Posterior cingulate gyrus (tissue), 11 donors: Measurements from ENCODE around the gene TMEM106A.
"Not testable (repeated sequence)": the region's sequence is repeated elsewhere in the genome, so short reads cannot be mapped to it uniquely, and the experiment has no call there.

Source experiments
- DNase-seq, 10 donors: peaks; one replicate each; pipeline versions ENCODE4 v3.0.0 to v3.0.0-alpha.2; 2020 to 2021; ENCODE audit warnings: mixed read lengths in 3 of 10
- intact Hi-C: fragments of 100-400 bp; cut with DNase I; formaldehyde crosslinking; loops from one replicate; pipeline ENCODE4 v1.15.1; 2023

The TMEM106A gene

DNA sequence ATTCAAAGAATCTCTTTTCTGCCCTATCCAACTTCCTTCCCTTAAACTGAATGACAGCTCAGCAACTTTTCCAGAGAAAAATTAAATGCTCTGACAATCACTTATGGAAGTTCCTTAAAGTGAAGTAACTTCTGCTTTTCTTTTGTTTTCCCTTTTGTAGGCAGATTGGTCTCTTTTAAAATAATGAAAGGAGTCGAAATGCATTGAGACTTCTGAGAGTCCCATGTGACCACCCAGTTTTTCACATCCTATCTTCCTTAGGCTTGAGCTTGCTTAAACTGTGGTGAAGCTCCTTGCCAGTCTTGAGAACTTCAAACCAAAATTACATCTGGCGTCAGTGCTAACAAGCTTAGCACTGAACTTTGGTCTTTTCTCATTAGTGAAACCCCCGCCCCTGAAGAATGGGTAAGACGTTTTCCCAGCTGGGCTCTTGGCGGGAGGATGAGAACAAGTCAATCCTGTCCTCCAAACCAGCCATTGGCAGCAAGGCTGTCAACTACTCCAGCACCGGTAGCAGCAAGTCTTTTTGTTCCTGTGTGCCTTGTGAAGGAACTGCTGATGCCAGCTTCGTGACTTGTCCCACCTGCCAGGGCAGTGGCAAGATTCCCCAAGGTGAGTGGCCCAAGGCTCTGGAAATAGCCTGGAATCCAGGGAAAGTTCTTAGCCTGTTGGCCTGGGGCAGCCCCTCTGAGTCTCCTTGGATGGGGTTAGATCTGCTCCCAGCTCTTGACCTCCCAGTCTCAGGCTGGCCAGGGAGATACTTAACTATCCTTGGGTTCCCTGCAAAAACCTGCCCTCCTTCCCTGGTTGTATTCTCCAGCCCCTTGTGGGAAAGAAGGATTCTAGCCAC is 1.2 kb downstream of the TMEM106A start:
- no peak for DNase-seq
- intact Hi-C loops = no loop called here

DNA sequence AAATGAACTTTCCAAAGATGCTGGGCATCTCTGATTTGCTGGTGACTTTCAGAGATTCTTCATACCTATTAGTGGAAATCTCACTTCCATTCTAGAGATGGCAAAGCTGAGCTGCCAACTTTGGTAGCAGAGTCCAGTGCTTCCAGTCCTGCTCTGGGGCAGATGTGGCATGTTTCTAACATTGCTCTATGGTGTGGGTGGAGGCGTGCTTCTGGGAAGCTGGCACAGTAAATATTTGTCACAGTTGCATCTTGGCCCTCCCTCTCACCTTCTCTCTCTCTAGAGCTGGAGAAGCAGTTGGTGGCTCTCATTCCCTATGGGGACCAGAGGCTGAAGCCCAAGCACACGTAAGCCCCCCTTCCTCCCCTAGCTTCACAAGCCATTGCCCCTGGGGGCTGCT is 1.9 kb downstream of the TMEM106A start:
- no peak for DNase-seq
- intact Hi-C loops = no loop called here

DNA sequence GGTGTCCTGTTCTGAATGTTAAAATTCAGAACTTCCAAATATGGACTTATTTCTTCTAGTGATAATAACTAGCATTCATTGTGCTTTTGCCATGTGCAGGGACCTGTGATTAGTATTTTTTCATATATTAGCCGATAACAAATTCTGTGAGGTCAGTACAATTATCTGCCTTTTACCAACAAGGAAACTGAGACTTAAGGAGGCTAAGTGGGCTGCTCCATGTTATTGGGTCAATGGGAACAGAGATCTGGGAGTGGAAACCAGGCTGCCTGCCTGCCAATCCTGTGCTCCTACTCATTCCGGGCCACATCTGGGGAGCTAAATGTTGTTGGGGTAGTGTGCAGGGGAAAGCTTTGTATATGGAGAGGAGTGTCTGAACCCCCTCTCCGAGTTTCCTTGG is 3.7 kb downstream of the TMEM106A start:
- intact Hi-C loops = no loop called here
- no peak for DNase-seq

DNA sequence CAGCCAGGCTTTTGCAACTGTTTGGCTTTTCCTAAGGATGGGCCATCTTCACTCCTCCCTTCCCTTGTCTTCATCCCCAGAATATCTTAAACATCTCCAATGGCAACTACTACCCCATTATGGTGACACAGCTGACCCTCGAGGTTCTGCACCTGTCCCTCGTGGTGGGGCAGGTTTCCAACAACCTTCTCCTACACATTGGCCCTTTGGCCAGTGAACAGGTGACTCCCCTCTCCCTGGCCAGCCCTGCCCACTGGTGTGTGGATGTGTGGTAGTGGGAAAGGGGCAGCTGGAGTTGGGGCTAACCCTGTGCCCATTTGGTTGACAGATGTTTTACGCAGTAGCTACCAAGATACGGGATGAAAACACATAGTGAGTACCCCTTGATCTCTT is 4.7 kb downstream of the TMEM106A start:
- DNase-seq = peak in 1 of 10 donors; percentile 39
- intact Hi-C loops = no loop called here

DNA sequence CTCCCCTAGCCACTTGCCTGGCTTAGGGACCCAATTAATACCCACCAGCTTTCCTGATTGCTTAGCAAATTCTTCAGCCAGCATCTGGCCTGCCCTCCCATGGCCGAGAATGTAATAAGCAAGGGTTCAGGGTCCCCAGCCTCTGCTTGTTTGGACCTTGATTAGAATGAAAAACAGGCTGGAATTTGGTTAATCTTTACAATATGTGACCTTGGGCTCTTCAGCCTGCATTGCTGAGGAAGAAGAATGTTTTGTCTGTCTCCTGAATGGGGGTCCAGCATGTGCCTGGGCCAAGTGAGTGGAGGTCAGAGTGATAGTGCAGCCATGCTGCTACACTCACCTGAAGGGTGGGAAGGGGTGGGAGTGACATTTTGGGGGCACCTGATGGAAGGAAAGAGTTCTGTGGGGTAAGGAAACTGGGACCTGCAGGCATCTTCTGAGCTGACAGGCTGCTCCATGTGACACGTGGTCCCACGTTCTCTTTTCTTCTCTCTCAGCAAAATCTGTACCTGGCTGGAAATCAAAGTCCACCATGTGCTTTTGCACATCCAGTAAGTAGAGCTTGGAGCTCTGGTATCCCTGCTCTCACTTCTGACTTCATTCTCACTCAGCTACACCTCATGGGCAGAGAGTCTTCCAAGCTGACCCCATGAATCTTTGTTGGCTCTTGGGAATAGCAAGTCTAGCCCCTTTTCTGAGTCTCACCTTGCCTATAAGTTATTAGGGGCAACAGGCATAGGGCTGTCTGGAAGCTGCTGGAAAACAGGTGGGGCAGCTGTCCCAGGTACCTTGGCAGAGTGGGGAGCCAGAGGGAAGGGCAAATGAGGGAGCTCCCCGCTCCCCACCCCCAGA is 5.3 kb downstream of the TMEM106A start:
- peak in 1 of 10 donors; percentile 35 for DNase-seq
- intact Hi-C loops = no loop called here

DNA sequence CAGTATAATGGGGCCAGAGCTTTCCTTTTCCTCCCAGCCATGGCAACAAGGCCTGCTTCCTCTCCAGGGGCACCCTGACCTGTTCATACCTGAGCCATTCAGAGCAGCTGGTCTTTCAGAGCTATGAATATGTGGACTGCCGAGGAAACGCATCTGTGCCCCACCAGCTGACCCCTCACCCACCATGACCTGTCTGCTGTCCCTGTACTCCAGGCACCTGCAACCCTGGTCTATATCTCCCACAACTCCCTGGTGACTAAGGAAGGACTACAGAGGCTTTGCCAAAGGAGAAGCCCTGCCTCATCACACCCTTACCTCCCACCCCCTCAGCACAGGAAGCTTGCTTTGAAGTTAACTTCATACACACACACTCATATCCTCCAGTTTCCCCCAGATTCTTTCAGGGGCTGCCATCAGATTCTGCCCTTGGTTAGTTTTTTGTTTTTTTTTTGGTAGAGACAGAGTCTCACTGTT is 6.0 kb downstream of the TMEM106A start:
- no peak for DNase-seq
- intact Hi-C loops = no loop called here

DNA sequence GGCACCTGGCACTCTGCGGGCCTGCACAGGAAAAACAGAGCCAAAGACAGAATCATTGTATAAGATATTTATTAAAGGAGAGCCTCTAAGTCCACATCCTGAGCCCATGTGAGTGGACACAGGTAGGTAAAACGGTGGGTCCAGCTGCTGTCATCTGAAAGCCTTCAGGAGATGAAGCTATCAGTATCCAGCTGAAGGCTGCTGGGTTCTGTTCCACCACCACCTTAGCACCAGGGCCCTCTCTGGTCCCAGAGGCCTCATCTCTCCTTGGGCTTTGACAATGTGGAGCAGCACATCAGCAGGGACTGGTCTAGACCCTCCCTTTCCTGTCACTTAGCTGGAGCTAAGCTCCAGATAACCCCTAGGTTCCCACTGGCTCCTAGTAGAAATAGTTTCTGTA is 7.3 kb downstream of the TMEM106A start:
- intact Hi-C loops = no loop called here

DNA sequence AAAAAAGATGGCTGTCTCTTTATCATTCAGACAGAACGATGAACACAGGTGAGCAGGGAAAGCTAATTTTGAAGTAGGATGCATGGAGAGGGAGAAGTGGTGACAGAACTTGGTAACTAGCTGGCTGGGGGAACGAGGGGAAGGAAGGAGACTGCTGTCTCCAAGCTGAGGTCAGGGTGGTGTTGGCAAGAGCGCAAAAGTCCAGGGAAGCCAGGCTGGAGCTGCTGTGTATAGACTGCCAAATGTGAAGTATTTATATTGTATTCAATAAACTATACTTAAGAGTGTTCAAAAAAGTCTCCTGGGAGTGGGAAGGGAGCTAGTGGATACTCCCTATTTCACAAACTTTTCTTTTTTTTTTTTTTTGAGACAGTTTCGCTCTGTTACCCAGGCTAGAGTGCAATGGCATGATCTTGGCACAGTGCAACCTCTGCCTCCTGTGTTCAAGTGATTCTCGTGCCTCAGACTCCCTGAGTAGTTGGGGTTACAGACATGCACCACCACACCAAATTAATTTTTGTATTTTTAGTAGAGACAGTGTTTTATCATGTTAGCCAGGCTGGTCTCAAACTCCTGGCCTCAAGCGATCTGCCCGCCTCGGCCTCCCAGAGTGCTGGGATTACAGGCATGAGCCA is 8.2 kb downstream of the TMEM106A start:
- intact Hi-C loops = no loop called here
- DNase-seq = peak in 1 of 10 donors; percentile 11

More for the DNA sequence above, 7.3 kb downstream of the TMEM106A start:
- peak in 1 of 10 donors; percentile 50 for DNase-seq

DNA sequence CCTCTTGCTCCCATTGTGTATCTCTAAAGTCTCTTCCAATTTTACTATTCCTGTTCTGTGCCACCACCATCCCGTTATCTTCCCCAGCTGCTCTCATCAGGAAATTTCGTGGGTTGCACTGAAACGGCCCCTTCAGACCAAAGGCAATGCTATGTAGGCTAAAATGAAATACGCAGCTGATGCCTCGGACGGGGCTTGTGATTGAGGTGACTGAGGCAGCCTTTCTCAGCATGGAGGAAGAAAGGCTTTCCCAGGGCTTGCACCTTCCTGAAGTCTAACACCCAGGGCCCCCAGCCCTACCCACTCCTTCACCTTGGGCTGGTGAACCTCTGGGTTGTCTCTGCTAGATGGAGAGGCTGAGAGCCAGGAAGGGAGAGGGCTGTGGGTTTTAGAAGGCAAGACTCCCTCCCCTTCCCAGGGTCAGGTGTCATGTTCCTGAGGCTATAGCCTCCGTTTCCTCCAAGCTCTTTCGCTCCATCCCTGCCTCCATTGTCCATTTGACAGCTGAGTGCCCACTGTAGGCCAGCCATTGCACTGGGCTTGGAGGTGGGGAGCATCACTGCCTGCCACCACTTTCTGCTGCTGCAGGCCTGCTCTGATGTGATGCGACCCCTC is 8.9 kb downstream of the TMEM106A start:
- intact Hi-C loops = no loop called here
- DNase-seq = peak in 1 of 10 donors; percentile 19

DNA sequence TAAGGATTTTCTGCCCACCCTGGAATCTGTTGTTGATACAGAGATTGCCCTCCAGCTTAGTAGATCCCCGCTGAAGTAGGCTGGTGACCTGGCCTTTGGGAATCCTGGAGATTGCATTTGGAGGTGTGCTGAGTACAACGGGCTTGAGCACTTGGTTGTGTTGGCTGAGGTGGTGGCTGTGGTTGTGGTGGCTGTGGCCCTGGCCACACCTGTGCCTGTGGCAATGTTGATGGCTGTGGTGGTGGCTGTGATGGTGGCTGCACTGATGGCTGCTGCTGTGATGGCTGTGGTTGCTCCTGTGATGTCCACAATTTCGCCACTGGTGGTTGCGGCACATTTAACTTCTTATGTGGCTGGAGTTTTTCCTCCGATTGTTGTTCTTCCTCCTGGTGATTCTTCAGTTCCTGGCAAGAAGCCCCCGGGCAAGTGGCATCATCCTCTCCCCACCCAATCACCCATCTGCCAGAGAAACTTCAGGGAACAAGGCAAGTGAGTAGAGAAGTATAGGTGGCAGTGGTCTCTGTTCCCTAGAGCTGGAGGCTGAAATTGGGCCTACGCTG is 12.6 kb downstream of the TMEM106A start:
- no peak for DNase-seq
- intact Hi-C loops = no loop called here

DNA sequence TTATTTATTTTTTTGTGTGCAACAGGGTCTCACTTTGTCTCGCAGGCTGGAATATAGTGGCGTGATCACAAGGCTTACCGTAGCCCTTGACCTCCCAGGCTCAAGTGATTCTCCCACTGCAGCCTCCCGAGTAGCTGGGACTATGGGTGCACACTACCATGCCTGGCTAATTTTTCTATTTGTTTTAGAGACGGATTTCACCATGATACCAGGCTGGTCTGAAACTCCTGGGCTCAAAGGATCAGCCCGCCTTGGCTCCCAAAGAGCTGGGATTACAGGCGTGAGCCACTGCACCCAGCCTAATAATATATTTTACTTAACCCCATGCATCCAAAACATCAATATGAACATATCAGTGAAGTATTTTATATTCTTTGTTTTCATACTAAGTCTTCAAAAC is 14.7 kb downstream of the TMEM106A start:
- DNase-seq = no peak

DNA sequence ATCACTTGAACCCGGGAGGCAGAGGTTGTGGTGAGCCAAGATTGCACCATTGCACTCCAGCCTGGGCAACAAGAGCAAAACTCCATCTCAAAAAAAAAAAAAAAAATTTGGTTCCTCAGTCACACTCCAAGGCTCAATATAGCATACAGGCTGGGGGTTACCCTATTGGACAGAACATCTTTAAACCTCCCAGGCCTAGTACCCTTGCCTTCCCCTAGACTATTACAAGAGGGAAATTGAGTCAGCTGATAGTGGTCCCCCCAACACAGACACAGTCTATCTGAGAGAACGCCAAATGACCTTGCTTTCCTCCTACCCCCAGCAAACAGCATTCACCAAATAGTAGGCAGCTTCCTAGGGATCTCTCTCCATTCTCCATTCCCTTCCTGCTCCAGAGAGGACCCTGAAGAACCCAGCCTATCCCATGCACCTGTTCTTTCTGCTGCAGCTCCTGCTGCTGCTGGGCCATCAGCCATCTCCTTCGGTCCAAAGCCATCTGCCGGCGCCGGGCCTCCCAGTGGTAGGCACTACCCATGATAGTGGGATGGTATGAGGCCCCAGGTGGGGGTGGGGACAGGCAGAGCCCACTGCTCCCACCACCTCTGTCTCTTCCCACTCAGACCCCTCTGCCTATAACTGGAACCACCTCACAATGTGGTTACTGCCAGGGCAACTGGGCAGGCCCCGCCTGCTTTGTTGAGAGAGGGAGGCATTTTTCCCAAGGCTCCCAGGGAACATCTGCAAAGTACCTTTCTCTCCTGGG is 16.5 kb downstream of the TMEM106A start, which contains the start of gene CCDC200:
Gene CCDC200, minus strand, starts transcription at position 604 of the 763 bp plus-strand sequence. Its CDS starts 69 bp downstream, at position 535.
- intact Hi-C loops = not testable (repeated sequence)

More for the DNA sequence above, 14.7 kb downstream of the TMEM106A start:
- intact Hi-C loops = no loop called here

DNA sequence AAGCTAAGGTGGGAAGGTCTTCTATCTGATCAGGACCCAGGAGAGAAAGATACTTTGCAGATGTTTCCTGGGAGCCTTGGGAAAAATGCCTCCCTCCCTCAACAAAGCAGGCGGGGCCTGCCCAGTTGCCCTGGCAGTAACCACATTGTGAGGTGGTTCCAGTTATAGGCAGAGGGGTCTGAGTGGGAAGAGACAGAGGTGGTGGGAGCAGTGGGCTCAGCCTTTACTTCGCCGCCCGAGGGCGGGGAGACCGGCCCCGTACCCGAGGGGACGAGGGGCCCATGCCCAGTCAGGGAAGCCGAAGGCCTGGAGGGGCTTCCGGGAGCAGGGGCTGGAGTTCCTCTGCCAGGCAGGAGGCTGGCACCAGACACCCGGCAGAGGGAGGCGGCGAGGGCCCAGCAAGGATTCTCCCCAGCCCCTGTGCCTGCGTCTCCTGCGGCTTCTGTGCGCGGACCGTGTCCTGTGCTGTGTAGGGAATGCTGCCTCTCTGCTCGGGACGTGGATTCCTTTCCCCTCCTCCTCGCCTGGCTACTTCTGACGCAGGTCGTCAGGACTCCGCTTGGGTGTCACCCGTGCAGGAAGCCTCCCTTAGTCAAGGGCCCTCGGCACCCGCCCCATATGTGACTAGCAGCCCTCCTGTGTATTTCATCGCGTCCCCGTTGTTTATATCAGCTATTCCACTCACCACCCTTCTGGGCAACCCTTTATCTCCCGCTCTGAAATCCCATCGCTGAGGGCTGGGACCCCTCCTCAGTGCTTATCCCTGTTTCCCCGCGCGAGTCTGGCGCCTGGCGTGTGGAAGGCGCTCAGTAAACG is 19.7 kb downstream of the TMEM106A start:
- peak in 1 of 10 donors; percentile 51 for DNase-seq
- intact Hi-C loops = not testable (repeated sequence)

More for the DNA sequence above, 16.5 kb downstream of the TMEM106A start, which contains the start of gene CCDC200:
- not testable (repeated sequence) for DNase-seq

DNA sequence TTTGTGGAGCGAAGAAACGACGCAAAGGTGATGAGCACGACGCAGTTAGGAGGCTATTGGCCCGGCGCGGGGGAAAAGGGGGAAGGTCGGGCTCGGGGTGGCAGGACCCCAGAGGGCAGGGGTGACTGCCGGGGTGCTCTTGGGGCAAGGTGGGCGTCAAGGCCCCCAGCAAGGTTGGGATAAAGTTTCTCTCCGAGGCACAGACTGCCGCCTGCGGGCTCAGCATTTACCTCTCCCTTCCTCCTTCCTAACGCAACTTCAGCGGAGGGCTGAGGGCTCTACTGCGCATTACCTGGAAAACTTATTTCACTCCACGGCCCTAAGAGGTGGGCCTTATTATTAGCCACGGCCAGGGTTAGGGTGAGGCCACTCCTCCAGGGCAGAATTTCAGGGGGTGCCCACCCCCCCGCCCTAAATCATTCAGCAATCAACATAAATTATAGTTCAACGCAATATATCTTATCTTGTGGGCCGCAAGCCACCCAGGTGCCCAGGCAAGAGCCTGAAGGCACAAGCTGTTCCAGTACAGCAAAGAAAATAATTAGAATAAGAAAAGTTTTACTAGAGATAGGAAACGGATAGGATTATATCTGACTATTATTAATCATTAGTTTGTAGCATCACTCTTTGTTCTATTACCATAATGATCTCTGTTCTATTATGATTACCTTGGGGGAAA is 20.5 kb downstream of the TMEM106A start:
- intact Hi-C loops = not testable (repeated sequence)

DNA sequence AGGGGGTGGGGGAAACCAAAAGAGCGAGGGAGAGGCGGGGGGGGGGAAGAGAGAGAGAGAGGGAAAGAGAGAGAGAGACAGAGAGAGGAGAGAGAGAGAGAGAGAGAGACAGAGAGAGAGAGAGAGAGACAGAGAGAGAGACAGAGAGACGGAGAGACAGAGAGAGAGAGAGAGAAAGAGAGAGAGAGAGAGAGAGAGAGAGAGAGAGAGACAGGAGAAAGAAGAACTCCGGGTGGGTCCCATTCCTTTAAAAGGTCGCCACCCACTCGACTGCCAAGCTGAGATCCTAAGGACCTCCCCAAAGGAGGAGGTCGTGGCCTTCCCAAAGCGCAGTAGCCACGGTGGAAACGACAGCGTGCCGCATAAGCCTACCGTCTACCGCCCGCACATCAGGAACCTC is 21.6 kb downstream of the TMEM106A start:
- DNase-seq, intact Hi-C loops: not testable (repeated sequence)

More for the DNA sequence above, 20.5 kb downstream of the TMEM106A start:
- peak in 8 of 10 donors; percentile 23 to 95 (median 40) for DNase-seq

DNA sequence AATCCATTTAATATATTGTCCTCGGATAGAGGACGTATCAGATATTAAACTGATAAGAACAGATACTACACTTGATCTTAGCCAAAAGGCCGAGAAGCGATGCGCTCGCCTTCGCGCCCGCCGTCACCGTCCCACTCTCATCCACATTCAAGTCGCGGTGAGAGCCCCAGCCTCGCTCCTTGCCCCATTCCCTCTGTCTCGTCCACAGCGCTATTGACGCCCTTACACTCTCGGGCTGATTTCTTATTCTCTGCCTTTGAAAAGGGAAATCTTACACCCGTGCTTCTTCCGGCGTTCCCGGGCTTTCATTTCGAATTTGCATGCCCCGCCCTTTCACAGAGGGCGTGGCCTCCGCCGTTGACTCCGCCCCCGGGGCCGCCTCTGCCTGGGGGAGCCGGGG is 22.2 kb downstream of the TMEM106A start, which contains the start of gene RNU2-1:
Gene RNU2-1, minus strand, starts transcription at position 101 of the 400 bp plus-strand sequence.
- intact Hi-C loops, DNase-seq: not testable (repeated sequence)

DNA sequence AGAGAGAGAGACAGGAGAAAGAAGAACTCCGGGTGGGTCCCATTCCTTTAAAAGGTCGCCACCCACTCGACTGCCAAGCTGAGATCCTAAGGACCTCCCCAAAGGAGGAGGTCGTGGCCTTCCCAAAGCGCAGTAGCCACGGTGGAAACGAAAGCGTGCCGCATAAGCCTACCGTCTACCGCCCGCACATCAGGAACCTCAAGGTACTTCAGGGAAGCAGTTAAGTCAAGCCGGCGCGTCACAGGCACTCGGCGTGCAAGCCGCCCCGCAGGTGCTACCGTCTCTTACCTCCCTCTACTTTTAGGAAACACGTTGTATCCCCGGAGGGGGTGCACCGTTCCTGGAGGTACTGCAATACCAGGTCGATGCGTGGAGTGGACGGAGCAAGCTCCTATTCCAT is 27.9 kb downstream of the TMEM106A start:
- intact Hi-C loops, DNase-seq: not testable (repeated sequence)
